Kidney capillary endothelial cell (primary cell): ENCODE data around the gene GSX2.
"Not testable (repeated sequence)": the region's sequence is repeated elsewhere in the genome, so short reads cannot be mapped to it uniquely, and the experiment has no call there.

Source experiments
- DNase-seq: peaks from one replicate; pipeline ENCODE4 v3.0.0-alpha.2; 2018; ENCODE audit warnings: low spot score

GSX2 gene

DNA sequence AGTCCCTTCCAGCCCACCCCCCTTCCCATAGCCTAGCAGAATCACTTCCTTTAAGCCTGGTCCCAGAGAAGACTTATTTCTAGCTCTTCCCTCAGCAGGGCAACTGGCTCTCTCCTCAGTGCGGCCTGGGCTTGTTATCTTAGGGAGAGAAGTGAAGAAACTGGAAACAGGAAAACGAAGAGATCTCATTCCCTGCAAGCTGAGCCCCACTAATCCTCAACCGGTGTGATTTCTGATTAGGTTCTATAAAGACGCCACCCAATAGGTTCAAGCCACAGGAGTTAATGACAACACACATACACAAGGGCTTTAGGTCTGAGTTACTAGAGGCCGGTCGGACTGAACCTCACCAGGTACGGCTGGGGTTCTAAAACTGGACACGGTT is 3.2 kb downstream of the GSX2 start:
- DNase-seq: no peak

DNA sequence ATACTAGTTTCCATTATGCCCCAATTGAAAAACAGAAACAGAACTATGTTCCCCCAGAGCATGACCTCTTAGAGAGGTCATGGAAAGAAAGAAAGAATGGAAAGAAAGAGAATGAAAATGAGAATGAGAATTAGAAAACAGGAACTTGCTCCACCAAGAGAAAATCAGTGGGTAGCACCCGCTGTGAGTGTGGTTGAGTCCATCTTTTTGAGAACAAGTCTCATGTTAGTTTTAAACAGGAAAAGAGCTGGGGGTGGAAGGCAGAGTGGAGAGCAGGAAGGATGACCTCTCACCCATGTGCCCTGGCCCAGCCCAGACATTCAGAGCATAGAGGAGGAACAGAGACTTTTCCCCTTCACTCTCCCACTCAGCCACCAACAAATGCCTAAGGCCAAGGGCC is 4.9 kb downstream of the GSX2 start:
- no peak for DNase-seq

DNA sequence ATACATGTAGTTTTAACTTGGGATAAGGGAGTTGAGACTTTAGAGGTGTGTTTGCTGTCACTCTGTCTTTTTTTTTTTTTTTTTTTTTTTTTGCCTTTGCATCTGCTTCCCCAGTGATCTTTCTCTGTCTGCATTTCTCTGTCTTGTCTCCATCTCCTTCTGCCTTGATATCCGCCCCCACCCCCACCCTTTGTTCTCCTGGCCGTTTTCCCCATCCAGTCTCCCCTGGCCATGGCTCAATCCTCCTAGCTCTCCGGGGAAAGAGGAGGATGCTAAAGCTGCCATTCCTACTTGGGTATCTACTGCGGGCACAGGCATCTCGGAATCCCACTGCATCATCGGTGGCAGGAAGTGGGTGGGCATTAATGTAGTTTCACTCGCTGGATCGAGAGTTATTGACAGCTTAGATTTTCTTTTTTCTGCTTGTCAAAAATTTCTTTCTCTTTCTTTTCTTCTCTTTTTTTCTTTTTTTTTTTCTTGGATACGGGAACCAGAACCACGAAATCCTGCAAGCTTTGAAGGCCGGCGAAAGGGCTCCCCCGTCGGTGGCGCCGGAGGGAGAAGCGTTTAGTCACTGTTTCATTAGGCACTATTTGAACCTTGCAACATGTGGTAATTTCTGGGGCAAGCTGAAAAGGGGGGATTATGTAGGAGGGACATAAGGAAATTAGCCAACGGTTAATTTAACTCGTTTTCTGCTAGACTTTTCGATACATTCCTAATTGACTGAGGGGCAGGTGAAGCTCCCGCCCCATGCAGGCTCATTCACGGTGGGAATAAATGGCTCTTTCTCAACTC is 8.2 kb downstream of the GSX2 start:
- no peak for DNase-seq

DNA sequence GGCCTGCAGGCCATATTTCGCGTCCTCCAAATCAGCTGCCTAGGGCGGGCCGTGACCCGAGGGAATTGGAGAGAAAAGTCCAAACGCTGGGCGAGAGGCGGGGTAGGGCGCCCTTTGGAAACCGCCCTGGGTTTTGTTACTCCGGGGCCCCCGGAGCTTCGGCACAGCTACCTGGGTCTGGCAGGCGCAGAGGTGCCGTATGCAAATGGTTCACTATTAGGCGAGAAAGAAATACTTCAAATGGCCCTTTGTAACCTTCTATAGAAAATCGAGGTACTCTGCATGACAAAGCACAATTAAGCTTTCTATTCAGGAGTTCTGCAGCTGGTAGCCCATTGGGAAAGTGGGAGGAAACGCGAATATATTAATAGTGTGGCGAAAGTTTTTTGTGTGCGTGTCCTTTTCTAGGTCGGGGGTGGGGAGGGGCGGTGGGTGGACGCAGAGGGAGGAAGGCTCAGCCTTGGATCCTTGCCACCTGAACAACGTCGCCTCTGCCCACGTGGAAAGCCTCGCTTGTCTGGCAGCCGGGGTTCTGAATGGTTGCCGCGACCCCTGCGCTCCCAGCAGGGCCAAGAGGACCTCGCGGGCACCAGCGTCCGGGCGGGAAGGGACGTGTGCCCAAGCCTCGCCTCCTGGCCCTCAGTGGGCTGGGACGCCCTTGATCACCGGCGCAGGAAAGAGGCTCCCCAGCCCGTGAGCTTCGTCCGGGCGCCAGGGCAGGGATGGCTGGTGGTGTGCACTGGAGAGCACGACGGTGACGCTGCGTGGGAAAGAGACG is 9.5 kb downstream of the GSX2 start:
- DNase-seq: no peak

DNA sequence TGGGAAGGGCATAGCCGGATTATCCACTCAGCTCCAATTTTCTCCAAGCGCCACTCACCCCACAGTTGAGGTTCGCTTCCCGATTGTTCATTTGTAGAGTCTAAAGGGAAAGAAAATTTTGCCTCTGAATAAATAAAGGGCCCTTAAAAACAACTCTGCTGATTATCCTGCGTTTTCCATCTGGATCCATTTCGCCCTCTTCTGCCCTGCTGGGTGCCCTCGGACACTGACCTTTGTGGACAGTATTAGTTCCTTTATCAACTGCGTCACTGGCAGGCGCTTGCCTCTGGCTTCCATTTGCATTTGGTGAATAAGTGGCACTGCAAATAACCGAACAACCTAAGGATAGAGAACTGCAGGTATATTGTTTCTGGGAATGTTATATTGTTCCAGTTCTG is 10.1 kb downstream of the GSX2 start:
- DNase-seq: no peak

DNA sequence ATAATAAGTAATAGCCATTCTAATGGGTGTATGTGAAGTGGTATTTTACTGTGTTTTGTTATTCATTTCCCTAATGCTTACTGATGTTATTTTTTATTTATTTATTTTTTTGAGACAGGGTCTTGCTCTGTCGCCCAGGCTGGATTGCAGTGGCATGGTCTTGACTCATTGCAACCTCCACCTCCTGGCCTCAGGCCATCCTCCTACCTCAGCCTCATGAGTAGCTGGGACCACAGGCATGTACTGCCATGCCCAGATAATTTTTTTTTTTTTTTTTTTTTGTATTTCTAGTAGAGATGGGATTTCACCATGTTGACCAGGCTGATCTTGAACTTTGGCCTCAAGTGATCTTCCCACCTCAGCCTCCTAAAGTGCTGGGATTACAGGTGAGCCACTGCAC is 13.2 kb downstream of the GSX2 start:
- not testable (repeated sequence) for DNase-seq

DNA sequence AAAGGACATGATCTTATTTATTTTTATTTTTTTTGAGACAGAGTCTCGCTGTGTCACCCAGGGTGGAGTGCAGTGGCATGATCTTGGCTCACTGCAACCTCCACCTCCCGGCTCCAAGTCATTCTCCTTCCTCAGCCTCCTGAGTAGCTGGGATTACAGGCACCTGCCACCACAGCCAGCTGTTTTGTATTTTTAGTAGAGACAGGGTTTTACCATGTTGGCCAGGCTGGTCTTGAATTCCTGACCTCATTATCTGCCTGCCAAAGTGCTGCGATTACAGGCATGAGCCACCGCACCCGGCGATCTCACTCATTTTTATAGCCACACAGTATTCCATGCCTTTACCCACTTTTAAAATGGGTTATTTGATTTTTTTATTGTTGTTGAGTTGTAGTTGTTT is 16.3 kb downstream of the GSX2 start:
- not testable (repeated sequence) for DNase-seq

DNA sequence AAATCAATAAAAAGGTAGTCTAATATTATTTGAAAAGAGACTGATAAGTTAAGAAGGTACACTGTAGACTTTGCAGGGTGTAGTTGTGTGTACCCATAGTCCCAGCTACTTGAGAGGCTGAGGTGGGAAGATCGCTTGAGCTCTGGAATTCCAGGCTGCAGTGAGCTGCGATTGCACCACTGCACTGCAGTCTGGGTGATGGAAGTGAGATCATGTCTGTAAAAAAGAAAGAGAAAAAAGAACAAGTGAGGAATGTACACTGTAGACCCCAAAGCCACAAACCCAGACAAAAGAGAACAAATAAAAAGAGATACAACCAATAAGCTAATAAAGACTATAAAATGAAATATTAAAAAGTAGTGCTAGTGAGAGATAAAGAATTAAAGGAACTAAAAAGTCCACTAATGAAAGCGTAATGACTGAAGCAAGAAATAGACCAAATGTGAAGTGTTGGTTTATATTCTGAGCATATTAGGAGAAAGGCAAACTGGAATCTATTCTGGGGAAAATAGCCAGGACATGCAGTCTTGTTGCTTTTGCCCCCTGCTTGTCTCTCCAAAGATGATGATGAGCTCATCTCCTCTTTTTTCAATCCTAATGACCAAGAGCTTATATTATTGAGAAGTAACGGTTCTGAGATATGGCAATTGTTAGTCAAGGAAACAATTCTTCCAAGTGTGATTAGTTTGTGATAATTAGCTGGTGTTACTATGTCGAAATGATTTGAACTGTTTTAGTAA is 19.1 kb downstream of the GSX2 start:
- DNase-seq: no peak

DNA sequence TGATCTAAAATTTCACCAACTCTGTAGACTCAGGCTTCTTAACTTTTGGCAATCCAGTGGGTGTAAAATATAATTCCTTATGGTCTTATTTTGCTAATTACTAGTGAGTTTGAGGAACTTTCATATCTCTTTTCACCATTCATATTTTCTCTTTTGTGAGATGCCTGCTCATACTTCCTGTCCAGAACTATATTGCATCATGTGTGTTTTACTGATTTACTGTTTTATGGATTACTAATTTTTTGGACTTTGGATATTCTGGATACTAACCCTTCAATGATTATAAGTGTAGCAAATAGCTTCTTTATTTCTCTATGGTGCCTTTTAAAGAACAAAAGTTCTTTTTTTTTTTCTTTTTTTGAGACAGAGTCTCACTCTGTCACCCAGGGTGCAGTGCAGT is 20.6 kb downstream of the GSX2 start:
- DNase-seq: no peak

DNA sequence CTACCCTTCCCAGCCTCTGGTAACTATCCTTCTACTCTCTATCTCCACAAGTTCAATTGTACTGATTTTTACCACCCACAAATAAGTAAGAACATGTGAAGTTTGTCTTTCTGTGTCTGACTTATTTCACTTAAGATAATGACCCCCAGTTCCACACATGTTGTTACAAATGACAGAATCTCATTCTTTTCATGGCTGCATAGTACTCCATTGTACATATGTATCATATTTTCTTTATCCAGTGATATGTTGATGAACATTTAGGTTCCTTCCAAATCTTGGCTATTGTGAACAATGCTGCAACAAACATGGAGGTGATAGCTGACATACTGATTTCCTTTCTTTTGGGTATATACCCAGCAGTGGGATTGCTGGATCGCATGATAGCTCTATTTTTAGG is 27.7 kb downstream of the GSX2 start:
- DNase-seq: no peak

DNA sequence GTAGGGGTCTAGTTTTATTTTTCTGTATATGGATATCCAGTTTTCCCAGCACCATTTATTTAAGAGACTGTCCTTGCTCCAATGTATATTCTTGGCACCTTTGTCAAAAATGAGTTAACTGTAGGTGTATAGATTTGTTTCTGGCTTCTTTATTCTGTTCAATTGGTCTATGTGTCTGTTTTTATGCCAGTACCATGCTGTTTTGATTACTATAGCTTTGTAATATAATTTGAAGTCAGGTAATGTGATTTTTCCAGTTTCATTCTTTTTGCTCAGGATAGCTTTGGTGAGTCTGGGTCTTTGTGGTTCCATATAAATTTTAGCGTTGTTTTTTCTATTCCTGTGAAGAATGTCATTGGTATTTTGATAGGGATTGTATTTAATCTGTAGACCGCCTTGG is 28.7 kb downstream of the GSX2 start:
- DNase-seq: not testable (repeated sequence)

DNA sequence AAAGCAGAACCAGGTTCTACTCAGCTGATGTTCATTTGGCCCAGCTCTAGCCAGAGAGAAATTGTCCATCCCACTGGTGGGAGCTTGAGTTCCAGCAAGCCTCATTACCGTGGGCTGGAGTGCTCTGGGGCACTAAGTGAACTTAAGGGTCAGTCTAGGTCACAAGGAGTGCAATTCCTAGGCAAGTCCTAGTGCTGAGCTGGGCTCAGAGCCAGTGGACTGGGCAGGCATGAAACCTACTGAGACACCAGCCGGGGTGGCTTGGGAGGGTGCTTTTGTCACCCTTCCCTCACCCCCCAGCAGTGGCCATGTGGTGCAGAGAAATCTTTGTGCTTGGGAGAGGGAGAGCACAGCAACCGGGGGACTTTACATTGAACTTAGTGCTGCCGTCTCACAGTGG is 39.4 kb downstream of the GSX2 start:
- no peak for DNase-seq

DNA sequence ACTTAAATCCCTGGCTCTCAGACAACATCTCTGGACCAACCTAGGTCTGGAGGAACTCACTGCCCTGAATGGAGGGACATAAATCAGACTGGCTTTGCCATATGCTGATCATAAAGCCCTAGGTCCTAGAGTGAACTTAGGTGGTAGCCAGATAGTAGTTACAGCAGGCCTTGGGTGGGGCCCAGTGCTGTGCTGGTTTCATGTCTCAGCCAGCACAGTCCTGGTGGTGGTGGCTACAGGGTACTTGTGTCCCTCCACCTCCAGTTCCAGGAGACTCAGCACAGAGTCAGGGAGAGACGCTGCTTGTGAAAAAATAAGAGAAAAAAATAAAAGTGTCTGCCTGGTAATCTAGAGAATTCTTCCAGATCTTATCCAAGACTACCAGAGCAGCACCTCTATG is 40.3 kb downstream of the GSX2 start:
- DNase-seq: no peak

DNA sequence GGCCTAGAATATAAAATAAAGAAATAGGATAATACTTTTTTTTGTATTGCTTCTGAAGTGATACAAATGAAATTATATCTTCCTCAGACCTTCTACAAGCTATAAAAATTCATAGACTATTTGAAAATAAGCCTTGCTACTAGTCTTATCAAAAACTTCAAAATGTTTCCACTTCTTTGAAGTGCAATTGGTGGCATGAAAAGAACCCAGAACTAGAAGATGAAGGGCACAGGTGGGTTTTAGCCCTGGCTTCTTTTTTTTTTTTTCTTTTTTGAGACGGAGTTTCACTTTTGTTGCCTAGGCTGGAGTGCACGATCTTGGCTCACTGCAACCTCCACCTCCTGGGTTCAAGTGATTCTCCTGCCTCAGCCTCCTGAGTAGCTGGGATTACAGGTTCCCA is 44.2 kb downstream of the GSX2 start:
- no peak for DNase-seq

DNA sequence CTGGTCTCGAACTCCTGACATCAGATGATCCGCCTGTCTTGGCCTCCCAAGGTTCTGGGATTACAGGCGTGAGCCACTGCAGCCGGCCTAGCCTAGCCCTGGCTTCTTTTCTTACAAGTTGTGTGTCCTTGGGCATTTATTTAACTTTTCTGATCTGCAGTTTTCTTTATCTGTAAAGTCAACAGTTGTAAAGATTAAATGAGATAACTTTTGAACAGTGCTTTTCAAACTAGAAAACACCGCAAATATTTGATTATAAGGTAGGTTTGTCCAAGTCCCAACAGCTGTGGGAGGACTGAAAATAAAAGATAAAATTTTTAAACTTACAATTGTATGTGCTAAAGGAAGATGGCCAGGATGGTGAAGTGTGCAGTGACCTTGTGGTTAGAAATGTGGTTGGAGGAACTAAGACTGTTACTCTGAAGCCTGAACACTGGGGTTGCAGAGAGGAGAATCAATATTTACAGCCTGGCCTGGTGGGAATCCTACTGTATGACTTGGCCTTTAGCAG is 44.8 kb downstream of the GSX2 start:
- no peak for DNase-seq

DNA sequence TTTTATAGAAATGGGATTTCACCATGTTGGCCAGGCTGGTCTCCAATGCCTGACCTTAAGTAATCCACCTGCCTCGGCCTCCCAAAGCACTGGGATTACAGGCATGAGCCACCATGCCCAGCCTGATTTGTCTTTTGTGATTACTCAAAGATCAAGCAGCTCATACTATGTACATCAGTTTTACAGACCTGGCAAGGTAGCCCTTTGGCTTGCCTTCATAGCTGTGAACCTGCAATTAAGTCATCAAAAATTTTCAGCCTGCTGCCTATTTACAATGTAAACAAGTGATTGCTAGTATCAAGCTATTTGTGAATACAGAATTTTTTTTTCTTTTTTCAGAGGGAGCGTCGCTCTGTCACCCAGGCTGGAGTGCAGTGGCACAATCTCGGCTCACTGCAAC is 46.2 kb downstream of the GSX2 start:
- DNase-seq: no peak

DNA sequence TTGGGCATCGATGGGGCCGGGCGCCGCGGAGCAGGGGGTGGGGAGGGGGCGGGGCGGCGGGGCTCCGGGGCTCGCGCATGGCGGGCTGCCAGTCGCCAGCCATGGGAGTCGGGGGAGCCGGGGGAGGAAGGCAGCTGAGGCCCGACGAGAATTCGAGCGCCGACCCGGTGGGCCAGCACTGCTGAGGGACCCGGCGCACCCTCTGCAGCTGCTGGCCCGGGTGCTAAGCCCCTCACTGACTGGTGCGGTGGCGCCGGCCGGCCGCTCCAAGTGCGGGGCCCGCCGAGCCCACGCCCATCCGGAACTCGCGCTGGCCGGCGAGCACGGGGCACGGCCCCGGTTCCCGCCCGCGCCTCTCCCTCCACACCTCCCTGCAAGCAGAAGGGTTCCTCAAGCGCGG is 49.4 kb downstream of the GSX2 start:
- DNase-seq: no peak
